ENCODE data around the gene ANKS1A.

DNA sequence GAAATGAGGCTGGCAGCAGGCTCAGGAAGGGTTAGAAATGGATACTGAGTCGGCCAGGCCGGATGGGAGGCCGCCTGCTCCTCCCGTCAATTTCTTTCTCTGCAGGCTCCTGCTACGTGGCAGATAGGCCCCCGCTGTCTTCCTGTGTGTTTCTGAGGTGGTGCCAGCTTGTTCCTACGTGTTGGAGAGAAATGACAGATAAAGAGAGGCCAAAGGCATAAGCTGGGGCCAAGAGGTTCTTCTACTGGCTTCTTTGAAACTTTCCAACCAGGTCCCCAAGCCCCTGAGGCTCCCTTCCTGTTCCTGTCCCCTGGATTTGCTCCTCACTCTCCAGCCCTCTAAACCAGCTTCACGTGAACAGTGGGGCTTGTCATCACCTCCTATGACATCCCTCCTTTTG, 175.2 kb downstream of the ANKS1A start:
- TF ChIP-seq EZH2 (IDR thresholded peaks at IDR 0.05; ENCODE audit: low read depth, unreplicated experiment) (no peak), POLR2AphosphoS5 (IDR thresholded peaks at IDR 0.05; ENCODE audit: low read depth) (no peak), EZH2phosphoT487 (IDR thresholded peaks at IDR 0.05; ENCODE audit: unreplicated experiment) (no peak), STAT1 (IDR thresholded peaks at IDR 0.05; ENCODE audit: unreplicated experiment) (no peak), ZNF114 (CRISPR knock-in tag; IDR thresholded peaks at IDR 0.05) (no peak), JUNB (IDR thresholded peaks at IDR 0.05; ENCODE audit: unreplicated experiment) (no peak), ZNF331 (CRISPR knock-in tag; IDR thresholded peaks at IDR 0.05; ENCODE audit: low read depth) (no peak), NANOG (IDR thresholded peaks at IDR 0.05; ENCODE audit: borderline replicate concordance) (no peak), CREB1 (CRISPR knock-in tag; IDR thresholded peaks at IDR 0.05; ENCODE audit: low read depth) (no peak)
- TF ChIP-seq, protein P1, sequence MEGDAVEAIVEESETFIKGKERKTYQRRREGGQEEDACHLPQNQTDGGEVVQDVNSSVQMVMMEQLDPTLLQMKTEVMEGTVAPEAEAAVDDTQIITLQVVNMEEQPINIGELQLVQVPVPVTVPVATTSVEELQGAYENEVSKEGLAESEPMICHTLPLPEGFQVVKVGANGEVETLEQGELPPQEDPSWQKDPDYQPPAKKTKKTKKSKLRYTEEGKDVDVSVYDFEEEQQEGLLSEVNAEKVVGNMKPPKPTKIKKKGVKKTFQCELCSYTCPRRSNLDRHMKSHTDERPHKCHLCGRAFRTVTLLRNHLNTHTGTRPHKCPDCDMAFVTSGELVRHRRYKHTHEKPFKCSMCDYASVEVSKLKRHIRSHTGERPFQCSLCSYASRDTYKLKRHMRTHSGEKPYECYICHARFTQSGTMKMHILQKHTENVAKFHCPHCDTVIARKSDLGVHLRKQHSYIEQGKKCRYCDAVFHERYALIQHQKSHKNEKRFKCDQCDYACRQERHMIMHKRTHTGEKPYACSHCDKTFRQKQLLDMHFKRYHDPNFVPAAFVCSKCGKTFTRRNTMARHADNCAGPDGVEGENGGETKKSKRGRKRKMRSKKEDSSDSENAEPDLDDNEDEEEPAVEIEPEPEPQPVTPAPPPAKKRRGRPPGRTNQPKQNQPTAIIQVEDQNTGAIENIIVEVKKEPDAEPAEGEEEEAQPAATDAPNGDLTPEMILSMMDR (conservative IDR thresholded peaks at IDR 0.05; ENCODE audit: low read depth in 2 of 2): no peak
- TF ChIP-seq, protein P2, sequence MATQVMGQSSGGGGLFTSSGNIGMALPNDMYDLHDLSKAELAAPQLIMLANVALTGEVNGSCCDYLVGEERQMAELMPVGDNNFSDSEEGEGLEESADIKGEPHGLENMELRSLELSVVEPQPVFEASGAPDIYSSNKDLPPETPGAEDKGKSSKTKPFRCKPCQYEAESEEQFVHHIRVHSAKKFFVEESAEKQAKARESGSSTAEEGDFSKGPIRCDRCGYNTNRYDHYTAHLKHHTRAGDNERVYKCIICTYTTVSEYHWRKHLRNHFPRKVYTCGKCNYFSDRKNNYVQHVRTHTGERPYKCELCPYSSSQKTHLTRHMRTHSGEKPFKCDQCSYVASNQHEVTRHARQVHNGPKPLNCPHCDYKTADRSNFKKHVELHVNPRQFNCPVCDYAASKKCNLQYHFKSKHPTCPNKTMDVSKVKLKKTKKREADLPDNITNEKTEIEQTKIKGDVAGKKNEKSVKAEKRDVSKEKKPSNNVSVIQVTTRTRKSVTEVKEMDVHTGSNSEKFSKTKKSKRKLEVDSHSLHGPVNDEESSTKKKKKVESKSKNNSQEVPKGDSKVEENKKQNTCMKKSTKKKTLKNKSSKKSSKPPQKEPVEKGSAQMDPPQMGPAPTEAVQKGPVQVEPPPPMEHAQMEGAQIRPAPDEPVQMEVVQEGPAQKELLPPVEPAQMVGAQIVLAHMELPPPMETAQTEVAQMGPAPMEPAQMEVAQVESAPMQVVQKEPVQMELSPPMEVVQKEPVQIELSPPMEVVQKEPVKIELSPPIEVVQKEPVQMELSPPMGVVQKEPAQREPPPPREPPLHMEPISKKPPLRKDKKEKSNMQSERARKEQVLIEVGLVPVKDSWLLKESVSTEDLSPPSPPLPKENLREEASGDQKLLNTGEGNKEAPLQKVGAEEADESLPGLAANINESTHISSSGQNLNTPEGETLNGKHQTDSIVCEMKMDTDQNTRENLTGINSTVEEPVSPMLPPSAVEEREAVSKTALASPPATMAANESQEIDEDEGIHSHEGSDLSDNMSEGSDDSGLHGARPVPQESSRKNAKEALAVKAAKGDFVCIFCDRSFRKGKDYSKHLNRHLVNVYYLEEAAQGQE (IDR thresholded peaks at IDR 0.05; ENCODE audit: unreplicated experiment): no peak
- TF ChIP-seq, protein P3, sequence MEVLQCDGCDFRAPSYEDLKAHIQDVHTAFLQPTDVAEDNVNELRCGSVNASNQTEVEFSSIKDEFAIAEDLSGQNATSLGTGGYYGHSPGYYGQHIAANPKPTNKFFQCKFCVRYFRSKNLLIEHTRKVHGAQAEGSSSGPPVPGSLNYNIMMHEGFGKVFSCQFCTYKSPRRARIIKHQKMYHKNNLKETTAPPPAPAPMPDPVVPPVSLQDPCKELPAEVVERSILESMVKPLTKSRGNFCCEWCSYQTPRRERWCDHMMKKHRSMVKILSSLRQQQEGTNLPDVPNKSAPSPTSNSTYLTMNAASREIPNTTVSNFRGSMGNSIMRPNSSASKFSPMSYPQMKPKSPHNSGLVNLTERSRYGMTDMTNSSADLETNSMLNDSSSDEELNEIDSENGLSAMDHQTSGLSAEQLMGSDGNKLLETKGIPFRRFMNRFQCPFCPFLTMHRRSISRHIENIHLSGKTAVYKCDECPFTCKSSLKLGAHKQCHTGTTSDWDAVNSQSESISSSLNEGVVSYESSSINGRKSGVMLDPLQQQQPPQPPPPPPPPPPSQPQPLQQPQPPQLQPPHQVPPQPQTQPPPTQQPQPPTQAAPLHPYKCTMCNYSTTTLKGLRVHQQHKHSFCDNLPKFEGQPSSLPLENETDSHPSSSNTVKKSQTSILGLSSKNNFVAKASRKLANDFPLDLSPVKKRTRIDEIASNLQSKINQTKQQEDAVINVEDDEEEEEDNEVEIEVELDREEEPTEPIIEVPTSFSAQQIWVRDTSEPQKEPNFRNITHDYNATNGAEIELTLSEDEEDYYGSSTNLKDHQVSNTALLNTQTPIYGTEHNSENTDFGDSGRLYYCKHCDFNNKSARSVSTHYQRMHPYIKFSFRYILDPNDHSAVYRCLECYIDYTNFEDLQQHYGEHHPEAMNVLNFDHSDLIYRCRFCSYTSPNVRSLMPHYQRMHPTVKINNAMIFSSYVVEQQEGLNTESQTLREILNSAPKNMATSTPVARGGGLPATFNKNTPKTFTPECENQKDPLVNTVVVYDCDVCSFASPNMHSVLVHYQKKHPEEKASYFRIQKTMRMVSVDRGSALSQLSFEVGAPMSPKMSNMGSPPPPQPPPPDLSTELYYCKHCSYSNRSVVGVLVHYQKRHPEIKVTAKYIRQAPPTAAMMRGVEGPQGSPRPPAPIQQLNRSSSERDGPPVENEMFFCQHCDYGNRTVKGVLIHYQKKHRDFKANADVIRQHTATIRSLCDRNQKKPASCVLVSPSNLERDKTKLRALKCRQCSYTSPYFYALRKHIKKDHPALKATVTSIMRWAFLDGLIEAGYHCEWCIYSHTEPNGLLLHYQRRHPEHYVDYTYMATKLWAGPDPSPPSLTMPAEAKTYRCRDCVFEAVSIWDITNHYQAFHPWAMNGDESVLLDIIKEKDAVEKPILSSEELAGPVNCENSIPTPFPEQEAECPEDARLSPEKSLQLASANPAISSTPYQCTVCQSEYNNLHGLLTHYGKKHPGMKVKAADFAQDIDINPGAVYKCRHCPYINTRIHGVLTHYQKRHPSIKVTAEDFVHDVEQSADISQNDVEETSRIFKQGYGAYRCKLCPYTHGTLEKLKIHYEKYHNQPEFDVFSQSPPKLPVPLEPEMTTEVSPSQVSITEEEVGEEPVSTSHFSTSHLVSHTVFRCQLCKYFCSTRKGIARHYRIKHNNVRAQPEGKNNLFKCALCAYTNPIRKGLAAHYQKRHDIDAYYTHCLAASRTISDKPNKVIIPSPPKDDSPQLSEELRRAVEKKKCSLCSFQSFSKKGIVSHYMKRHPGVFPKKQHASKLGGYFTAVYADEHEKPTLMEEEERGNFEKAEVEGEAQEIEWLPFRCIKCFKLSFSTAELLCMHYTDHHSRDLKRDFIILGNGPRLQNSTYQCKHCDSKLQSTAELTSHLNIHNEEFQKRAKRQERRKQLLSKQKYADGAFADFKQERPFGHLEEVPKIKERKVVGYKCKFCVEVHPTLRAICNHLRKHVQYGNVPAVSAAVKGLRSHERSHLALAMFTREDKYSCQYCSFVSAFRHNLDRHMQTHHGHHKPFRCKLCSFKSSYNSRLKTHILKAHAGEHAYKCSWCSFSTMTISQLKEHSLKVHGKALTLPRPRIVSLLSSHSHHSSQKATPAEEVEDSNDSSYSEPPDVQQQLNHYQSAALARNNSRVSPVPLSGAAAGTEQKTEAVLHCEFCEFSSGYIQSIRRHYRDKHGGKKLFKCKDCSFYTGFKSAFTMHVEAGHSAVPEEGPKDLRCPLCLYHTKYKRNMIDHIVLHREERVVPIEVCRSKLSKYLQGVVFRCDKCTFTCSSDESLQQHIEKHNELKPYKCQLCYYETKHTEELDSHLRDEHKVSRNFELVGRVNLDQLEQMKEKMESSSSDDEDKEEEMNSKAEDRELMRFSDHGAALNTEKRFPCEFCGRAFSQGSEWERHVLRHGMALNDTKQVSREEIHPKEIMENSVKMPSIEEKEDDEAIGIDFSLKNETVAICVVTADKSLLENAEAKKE (CRISPR knock-in tag; IDR thresholded peaks at IDR 0.05): no peak
- TF ChIP-seq, protein P4, sequence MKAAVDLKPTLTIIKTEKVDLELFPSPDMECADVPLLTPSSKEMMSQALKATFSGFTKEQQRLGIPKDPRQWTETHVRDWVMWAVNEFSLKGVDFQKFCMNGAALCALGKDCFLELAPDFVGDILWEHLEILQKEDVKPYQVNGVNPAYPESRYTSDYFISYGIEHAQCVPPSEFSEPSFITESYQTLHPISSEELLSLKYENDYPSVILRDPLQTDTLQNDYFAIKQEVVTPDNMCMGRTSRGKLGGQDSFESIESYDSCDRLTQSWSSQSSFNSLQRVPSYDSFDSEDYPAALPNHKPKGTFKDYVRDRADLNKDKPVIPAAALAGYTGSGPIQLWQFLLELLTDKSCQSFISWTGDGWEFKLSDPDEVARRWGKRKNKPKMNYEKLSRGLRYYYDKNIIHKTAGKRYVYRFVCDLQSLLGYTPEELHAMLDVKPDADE (IDR thresholded peaks at IDR 0.05): no peak

Data from GM23338 (cell line).